NCI-H2227 (cell line): ENCODE data around the gene GTPBP1.

ENCODE experiments used
- DNase-seq: peaks from one replicate; lab custom pipeline; 2025; ENCODE audit not compliant: unreplicated experiment; lab: John Stamatoyannopoulos, UW

Gene GTPBP1

DNA sequence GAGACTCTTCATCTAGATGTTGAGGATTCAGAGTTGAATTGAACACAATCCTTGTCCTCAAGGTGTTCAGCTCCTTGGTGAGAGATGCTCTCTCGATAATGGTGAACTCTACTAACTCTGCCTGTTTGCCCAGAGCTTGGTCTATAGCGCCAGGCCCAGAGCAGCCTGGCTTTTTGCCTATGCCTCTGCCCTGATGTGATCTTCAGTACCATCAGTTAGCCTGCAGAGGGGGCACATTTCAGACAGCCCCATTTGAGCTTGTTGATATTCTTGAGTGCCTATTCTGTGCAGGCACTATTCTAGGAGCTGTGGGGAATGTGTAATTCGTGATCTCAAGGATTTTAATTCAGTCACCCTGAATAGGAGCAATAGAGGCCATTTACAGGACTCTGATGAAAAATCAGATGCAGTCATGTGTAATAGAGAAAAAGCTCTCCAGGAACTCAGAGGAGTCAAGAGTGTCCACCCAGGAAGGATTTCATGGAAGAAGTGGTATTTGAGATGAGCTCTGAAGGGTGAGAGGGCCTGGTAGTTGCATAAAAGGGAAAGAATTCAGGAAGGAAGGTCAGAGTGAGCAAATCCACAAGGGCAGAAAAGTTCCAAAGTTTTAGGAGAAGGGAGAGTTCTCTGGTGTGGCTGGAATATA, 19.3 kb downstream of the GTPBP1 start:
- peak; percentile 20 for DNase-seq

- no peak for DNase-seq
Measured at GRCh38 chr22:38725900-38726655, 20.3 kb downstream of the GTPBP1 start.

GRCh38 chr22:38727123-38727522, 21.4 kb downstream of the GTPBP1 start:
- no peak for DNase-seq

DNA sequence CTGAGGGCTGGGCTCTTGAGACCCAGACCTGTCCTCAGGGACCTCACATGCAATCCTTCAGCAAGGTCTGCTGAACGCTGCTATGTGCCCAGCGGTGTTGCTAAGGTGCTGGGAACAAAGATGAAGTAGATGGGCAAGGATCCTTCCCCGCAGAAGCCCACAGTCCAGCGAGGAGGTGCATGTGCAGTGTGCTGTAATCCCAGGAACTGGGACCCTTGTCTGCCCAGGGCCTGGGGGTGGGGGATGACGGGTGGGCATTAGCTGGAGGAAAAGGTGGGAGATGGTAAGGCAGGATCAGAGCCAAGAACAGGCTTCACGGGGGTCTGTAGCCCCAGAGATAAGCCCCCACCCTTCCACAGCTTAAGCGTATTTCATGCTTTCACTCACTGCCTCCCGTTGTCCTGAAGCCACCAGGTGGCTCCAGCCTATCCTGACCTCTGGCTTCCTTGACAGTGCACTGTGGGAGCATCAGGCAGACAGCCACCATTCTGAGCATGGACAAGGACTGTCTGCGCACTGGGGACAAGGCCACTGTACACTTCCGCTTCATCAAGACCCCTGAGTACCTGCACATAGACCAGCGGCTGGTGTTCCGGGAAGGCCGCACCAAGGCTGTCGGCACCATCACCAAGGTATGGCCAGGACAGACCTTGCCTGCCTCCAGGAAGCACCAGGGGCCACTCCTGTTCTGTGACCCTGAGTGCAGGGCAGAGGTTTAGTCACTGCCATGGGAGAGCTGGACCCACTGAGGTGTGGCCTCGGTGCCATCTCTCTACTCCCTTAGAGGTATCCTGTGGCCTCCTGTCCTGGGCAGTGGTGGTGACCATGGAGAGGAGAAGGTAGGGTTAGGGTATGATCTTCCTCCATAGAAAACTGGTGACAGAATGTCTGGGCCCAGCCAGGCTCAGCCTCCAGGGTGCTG, 22.0 kb downstream of the GTPBP1 start:
- DNase-seq, result no peak

DNA sequence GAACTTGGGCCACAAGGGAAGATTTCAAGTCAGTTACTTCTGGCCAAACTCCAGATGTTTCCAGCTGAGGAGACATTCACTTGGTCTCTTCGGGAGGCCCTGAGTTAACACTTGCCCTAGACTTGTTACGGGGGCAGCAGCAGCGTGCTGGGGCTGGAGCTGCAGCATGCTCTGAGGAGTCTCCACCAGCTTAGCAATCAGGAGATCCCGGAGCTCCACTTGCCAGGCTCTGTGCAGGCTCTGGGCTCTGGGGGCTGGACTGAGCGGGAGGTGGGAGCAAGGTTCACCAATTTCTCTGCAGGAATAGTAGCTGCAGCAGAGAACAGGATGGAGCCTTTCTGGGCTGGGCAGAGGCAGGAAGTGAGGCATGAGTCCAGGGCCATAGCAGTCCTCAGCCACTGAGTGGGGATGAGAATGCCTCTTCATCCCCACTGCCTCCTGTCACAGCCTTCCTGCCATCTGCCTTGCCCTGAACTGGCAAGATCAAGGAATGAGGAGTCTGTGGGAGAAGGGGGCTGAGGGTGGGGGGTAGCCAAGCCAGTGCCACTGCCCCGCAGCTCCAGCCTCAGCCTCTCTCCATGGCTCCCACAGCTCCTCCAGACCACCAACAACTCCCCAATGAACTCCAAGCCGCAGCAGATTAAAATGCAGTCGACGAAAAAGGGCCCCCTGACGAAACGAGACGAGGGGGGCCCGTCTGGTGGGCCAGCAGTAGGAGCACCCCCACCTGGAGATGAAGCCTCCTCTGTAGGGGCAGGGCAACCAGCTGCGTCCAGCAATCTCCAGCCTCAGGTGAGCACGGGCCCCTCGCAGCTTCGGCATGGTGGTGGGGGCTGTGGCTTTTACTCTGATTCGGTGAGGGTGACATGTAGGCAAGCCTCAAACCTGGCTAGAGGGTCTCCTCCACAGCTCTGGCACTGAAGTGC, 23.4 kb downstream of the GTPBP1 start:
- no peak for DNase-seq

GRCh38 chr22:38729946-38730345, 24.2 kb downstream of the GTPBP1 start:
- no peak for DNase-seq

GRCh38 chr22:38730411-38730871, 24.7 kb downstream of the GTPBP1 start:
- no peak for DNase-seq

DNA sequence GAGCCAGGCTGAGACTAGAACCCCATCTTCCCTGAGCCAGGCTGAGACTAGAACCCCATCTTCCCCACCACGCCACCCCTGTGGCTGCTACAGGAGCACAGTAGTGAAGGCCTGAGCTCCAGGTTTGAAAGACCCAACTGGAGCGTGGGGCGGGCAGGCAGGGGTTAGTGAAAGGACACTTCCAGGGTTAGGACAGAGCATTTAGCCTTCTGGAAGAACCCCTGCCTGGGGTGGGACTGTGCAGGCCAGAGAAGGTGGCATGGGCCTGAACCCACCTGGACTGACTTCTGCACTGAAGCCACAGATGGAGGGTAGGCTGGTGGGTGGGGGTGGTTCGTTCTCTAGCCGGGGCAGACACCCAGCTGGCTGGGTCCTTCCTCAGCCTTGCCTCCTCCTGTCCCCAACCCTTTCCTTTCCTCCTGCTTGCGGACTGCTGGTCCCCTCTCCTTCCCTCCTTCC, 26.0 kb downstream of the GTPBP1 start:
- no peak for DNase-seq

DNA sequence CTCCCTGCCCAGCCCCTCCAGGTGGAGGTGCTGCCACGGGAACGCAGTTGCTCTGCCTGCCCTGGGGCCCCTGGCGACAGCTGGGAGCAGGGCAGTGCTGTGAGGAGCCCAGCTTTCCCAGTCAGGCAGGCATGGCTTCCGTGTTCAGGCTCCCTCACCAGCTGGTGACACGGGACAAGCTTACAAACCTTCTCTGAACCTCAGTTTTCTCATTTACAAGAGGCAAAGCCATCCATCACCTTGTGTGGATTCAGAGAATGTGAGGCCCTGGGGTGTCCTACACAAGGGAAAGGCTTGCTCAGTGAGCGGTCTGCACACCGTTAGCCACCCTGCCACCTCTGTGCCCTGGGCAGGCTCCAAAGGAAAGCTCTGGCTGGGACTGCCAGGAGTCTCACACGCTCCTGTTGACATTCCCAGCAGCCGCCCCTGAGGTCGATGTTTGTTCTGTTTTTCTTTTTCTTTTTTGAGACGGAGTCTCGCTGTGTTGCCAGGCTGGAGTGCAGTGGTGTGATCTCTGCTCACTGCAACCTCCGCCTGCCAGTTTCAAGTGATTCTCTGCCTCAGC, 26.6 kb downstream of the GTPBP1 start:
- no peak for DNase-seq

GRCh38 chr22:38733329-38733723, 27.6 kb downstream of the GTPBP1 start:
- peak; percentile 31 for DNase-seq

DNA sequence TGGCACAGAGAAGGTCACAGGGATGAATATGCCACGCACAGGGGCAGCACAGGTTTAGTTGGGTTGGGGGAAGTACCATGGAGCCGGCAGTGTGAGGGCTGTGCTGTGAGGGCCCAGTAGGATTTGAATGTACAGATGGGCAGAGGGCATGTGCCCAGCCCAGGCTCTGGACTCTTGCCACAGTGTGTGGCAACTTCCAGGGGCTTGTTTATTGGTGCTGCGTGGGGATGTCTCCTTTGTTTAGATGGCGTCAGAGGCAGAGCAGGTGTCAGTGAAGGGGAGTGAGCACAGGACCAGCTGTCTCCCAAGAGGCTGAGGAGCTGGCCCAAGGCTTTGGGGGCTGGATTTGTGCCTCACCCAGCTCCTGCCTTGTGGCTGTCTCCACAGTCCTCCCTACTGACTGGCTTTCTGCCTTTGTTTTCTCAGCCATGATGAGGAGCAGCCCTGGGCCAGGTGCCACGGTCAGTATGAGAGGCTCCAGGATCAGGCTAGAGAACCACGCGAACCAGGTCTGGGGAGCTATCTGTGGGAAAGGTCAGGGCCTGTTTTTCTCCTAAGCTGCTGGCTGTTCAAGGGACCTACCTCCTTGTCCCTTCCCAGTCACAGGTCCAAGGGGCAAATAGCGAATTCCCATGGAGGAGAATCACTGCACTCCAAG, 28.1 kb downstream of the GTPBP1 start:
- DNase-seq, result no peak

- DNase-seq, result no peak
Measured at GRCh38 chr22:38734421-38735100, 28.8 kb downstream of the GTPBP1 start.

DNA sequence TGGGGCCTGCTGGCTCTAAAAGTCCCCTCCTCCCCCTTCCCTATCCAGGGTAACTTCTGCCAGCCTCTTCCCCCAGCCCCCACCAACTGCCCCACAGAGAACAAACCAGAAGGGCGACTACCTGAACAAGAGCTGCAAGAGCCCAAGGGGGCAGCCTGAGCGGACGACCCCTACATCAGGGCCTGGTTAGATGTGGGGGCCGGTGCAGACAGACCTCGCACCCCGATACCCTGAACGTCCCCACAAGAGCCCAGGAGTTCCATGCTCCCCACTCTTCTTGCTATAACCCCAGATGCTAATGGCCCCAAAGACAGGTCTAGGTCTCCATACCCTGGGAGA, 29.4 kb downstream of the GTPBP1 start:
- no peak for DNase-seq

DNA sequence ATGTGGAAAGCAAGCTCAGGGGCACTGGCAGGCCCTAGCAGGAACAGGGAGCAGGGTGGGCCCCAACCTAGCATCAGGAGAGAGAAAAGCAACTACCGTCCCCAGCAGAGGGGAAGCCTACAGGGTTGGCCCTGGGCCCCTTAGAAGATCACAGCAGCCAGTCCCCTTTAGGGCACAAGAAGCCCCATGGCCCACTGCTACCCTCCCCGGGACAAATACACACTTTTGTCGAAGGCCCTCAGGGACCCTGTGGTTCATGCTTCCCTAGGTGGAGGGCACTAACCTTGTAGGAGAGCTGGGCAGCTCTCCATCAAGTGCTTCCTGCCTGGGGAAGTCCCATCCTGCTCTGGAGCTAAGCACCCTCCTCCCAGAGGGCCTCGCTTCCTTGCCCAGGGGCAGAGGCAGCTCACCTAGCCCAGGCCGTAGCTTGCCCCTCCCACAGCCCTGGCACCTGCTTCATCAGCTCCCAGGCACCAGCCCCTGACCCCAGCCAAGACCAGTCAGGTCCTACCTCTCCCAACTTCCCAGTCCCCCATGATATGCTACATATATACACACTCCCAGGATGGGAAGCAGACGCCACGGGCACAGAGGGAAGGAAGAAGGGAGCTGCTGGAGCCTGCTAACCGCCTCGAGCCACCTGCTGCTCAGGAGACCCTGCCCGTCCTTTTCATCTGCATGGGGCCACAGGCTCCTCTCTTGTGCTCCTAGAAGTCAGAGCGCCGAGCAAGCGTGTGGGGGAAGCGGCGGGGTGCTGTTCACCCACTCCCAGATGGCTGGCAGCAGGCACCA, 29.9 kb downstream of the GTPBP1 start:
- DNase-seq, result no peak

GRCh38 chr22:38736257-38736570, 30.5 kb downstream of the GTPBP1 start:
- DNase-seq, result no peak

GRCh38 chr22:38737302-38738060, 31.7 kb downstream of the GTPBP1 start:
- no peak for DNase-seq

- DNase-seq, result no peak
Measured at GRCh38 chr22:38738475-38739070, 32.8 kb downstream of the GTPBP1 start.
